Ascending aorta (tissue), 2 donors: Measurements from ENCODE around the gene TAS2R1. TPM values are rescaled to one million over a fixed set of nuclear protein-coding genes. Genes with fewer than 3 reads are reported as not detected.
"Not testable (repeated sequence)": the region's sequence is repeated elsewhere in the genome, so short reads cannot be mapped to it uniquely, and the experiment has no call there.

ENCODE experiments used
- DNase-seq, 2 donors: peaks; one replicate each; pipeline ENCODE4 v3.0.0-alpha.2; 2019; ENCODE audit warnings: low spot score in 2 of 2
- H3K27ac ChIP-seq, 2 donors: fragments of 200-600 bp; sonication (generic); one replicate each; pipeline ENCODE4 v1.5.1; 2016 to 2017; ENCODE audit warnings: mild to moderate bottlenecking in 1 of 2
- H3K27me3 ChIP-seq: fragments of 200-600 bp; sonication (generic); one replicate; pipeline ENCODE4 v1.5.1; 2017
- H3K36me3 ChIP-seq, 2 donors: fragments of 200-600 bp; sonication (generic); one replicate each; pipeline ENCODE4 v1.5.1; 2016
- H3K4me1 ChIP-seq, 2 donors: fragments of 200-600 bp; sonication (generic); one replicate each; pipeline ENCODE4 v1.5.1; 2016 to 2017; ENCODE audit warnings: mild to moderate bottlenecking in 1 of 2
- H3K4me3 ChIP-seq, 2 donors: fragments of 200-600 bp; sonication (generic); one replicate each; pipeline ENCODE4 v1.5.1; 2016 to 2017; ENCODE audit warnings: mild to moderate bottlenecking in 1 of 2
- H3K9me3 ChIP-seq, 2 donors: fragments of 200-600 bp; sonication (generic); one replicate each; pipeline ENCODE4 v1.5.1; 2016
- CTCF ChIP-seq, 3 experiments: fragments of 200-600 bp in 2 of 3; fragments of 450-650 bp in 1 of 3; sonication (generic) in 2 of 3; IDR thresholded peaks; one replicate each; pipeline ENCODE4 v1.5.1; 2016 to 2019; ENCODE audit warnings: antibody characterized with exemption in 3 of 3, mild to moderate bottlenecking in 1 of 3, moderate library complexity in 1 of 3
- intact Hi-C: fragments of 100-400 bp; cut with DNase I; formaldehyde crosslinking; loops from one replicate; pipeline ENCODE4 v1.15.1; 2023
- total RNA-seq: library from RNA; depleted of rRNA; stranded (reverse); fragments of >200 nt; gene quantifications from one replicate; pipeline ENCODE4 v1.1.0, GENCODE V29; 2016

TAS2R1 gene
- total RNA-seq, 1 donor from 2014 or later: not detected

GRCh38 chr5:9605041-9605838 is 24.9 kb downstream of the TAS2R1 start:
- intact Hi-C loops: no loop called here
- DNase-seq: no peak
- Histone ChIP-seq H3K27ac (no peak overlapping the region), H3K4me3 (no peak overlapping the region), H3K9me3 (no peaks in the 10 kb centered on the region), H3K27me3 (no peaks in the 10 kb centered on the region), H3K4me1 (no peaks in the 10 kb centered on the region), H3K36me3 (no peaks in the 10 kb centered on the region)
- no peak for TF ChIP-seq CTCF (IDR thresholded peaks at IDR 0.05)

GRCh38 chr5:9604416-9604815 is 25.7 kb downstream of the TAS2R1 start:
- TF ChIP-seq CTCF (IDR thresholded peaks at IDR 0.05): no peak
- Histone ChIP-seq H3K36me3 (no peaks in the 10 kb centered on the region), H3K27ac (no peak overlapping the region), H3K27me3 (no peaks in the 10 kb centered on the region), H3K9me3 (no peaks in the 10 kb centered on the region), H3K4me1 (no peaks in the 10 kb centered on the region), H3K4me3 (no peak overlapping the region)
- intact Hi-C loops: no loop called here
- no peak for DNase-seq

- no peak overlapping the region for H3K4me3 ChIP-seq
- no peaks in the 10 kb centered on the region for H3K4me1 ChIP-seq
- intact Hi-C loops: no loop called here
- no peak for TF ChIP-seq CTCF (IDR thresholded peaks at IDR 0.05)
- H3K36me3 ChIP-seq: no peaks in the 10 kb centered on the region
- DNase-seq: no peak
- no peak overlapping the region for H3K27ac ChIP-seq
- no peaks in the 10 kb centered on the region for H3K9me3 ChIP-seq
- no peaks in the 10 kb centered on the region for H3K27me3 ChIP-seq
Observed at GRCh38 chr5:9601055-9601739, 29.0 kb downstream of the TAS2R1 start.

GRCh38 chr5:9599391-9599790 is 30.8 kb downstream of the TAS2R1 start:
- intact Hi-C loops: no loop called here
- H3K9me3 ChIP-seq: no peaks in the 10 kb centered on the region
- no peak for TF ChIP-seq CTCF (IDR thresholded peaks at IDR 0.05)
- no peak overlapping the region for H3K27ac ChIP-seq
- H3K27me3 ChIP-seq: no peaks in the 10 kb centered on the region
- H3K4me3 ChIP-seq: no peak overlapping the region
- H3K4me1 ChIP-seq: no peaks in the 10 kb centered on the region
- no peak for DNase-seq
- H3K36me3 ChIP-seq: no peaks in the 10 kb centered on the region

GRCh38 chr5:9598329-9598728 is 31.8 kb downstream of the TAS2R1 start:
- H3K9me3 ChIP-seq, H3K4me1 ChIP-seq, H3K4me3 ChIP-seq, intact Hi-C loops, H3K36me3 ChIP-seq, H3K27me3 ChIP-seq, DNase-seq, H3K27ac ChIP-seq: not testable (repeated sequence)

GRCh38 chr5:9597322-9597721 is 32.8 kb downstream of the TAS2R1 start:
- H3K27me3 ChIP-seq, H3K4me1 ChIP-seq, DNase-seq, H3K36me3 ChIP-seq, H3K4me3 ChIP-seq, intact Hi-C loops, H3K9me3 ChIP-seq, H3K27ac ChIP-seq: not testable (repeated sequence)
